HCT116 (cell line): ENCODE data around the gene R3HCC1L. TPM values are rescaled to one million over a fixed set of nuclear protein-coding genes. Genes with fewer than 3 reads are reported as not detected.

Experiments used
- ATAC-seq: fragments of 200-7000 bp; cut with Tn5 transposase; 2 replicates; pipeline ENCODE4 v1.9.1; 2020; ENCODE audit warnings: mild to moderate bottlenecking, moderate library complexity
- BruUV-seq: library from RNA; stranded (reverse); fragments of 400-500 nt; replicated peaks from 2 replicates; lab custom pipeline; 2021; lab: Mats Ljungman, UMichigan
- CTCF ChIA-PET: fragments of 300-600 bp; sonication (Branson Sonifier 250); formaldehyde crosslinking; loops from one replicate; lab custom pipeline; 2021; ENCODE audit warnings: antibody characterized with exemption; lab: Charles Lee
- POLR2A ChIA-PET: fragments of 300-600, 350-600 bp; sonication (Branson Sonifier 250); formaldehyde crosslinking; loops from one replicate; lab custom pipeline; 2021; ENCODE audit warnings: antibody characterized with exemption; lab: Charles Lee
- RAD21 ChIA-PET, 2 experiments: fragments of 300-600 bp; sonication (Branson Sonifier 250); formaldehyde crosslinking; loops; one replicate each; lab custom pipeline; 2023; ENCODE audit warnings: low total read pairs in 2 of 2; ENCODE audit not compliant: uncharacterized antibody in 2 of 2, unreplicated experiment in 2 of 2, low non-redundant PET in 1 of 2; lab: Charles Lee
- DNase-seq: peaks from one replicate; pipeline ENCODE4 v3.0.0-alpha.2; 2010; ENCODE audit warnings: low read depth, low spot score
- H2AFZ ChIP-seq: fragments of 200-600 bp; shearing (Covaris generic), sonication (generic); 2 replicates; pipeline ENCODE4 v1.6.1; 2017; ENCODE audit warnings: low read depth, mixed run types, mixed read lengths, antibody characterized with exemption, low read length; ENCODE audit not compliant: poor library complexity, severe bottlenecking
- H3K27ac ChIP-seq: 2 replicates; pipeline ENCODE4 v1.5.1; 2012; ENCODE audit warnings: low read depth, low read length
- H3K27me3 ChIP-seq: fragments of 200-600 bp; sonication (generic); 2 replicates; pipeline ENCODE4 v1.6.1; 2016; ENCODE audit warnings: mixed run types, low read length, mixed read lengths; ENCODE audit not compliant: insufficient read depth
- H3K36me3 ChIP-seq, 2 experiments: fragments of 200-500 bp in 1 of 2; fragments of 200-600 bp in 1 of 2; sonication (Bioruptor generic) in 1 of 2; sonication (generic) in 1 of 2; 2 replicates each; pipeline versions ENCODE4 v1.5.1 to v1.6.1; 2014 to 2016; ENCODE audit warnings: low read length in 2 of 2, inconsistent platforms in 1 of 2, mixed read lengths in 1 of 2, mixed run types in 1 of 2; ENCODE audit not compliant: insufficient read depth in 2 of 2, control insufficient read depth in 1 of 2
- H3K4me1 ChIP-seq, 2 experiments: fragments of 200-600 bp in 1 of 2; sonication (generic) in 1 of 2; 2 replicates each; pipeline versions ENCODE4 v1.5.1 to v1.6.1; 2012 to 2017; ENCODE audit warnings: low read length in 2 of 2, inconsistent platforms in 1 of 2, mild to moderate bottlenecking in 1 of 2, mixed read lengths in 1 of 2, mixed run types in 1 of 2, moderate library complexity in 1 of 2; ENCODE audit not compliant: insufficient read depth in 2 of 2, control insufficient read depth in 1 of 2
- H3K4me2 ChIP-seq: fragments of 200-600 bp; sonication (generic); 2 replicates; pipeline ENCODE4 v1.6.1; 2017; ENCODE audit warnings: mixed run types, low read length, mixed read lengths
- H3K4me3 ChIP-seq, 2 experiments: fragments of 200-600 bp in 1 of 2; sonication (generic) in 1 of 2; replicated peaks in 1 of 2; 2 replicates each; pipeline ENCODE4 v1.5.1; 2011 to 2016; ENCODE audit warnings: low read length in 2 of 2, control low read depth in 1 of 2, low read depth in 1 of 2, mild to moderate bottlenecking in 1 of 2, mixed read lengths in 1 of 2, mixed run types in 1 of 2
- H3K79me2 ChIP-seq: fragments of 200-600 bp; sonication (generic); 2 replicates; pipeline ENCODE4 v1.6.1; 2017; ENCODE audit warnings: mild to moderate bottlenecking, mixed run types, low read length, moderate library complexity, mixed read lengths; ENCODE audit not compliant: insufficient read depth
- H3K9ac ChIP-seq: fragments of 200-600 bp; sonication (generic); 2 replicates; pipeline ENCODE4 v1.6.1; 2016; ENCODE audit warnings: low read length, mixed read lengths
- H3K9me2 ChIP-seq: fragments of 200-600 bp; sonication (generic), shearing (Covaris generic); 2 replicates; pipeline ENCODE4 v1.6.1; 2017; ENCODE audit warnings: mixed run types, mild to moderate bottlenecking, moderate library complexity; ENCODE audit not compliant: insufficient read depth
- H3K9me3 ChIP-seq, 2 experiments: fragments of 200-500 bp in 1 of 2; fragments of 200-600 bp in 1 of 2; sonication (Bioruptor generic) in 1 of 2; sonication (generic) in 1 of 2; 2 replicates each; pipeline ENCODE4 v1.6.1; 2014 to 2017; ENCODE audit warnings: low read length in 2 of 2, mixed read lengths in 2 of 2, inconsistent platforms in 1 of 2, low read depth in 1 of 2, mild to moderate bottlenecking in 1 of 2, mixed run types in 1 of 2, moderate library complexity in 1 of 2; ENCODE audit not compliant: control insufficient read depth in 1 of 2, insufficient read depth in 1 of 2
- H4K20me1 ChIP-seq: fragments of 200-600 bp; sonication (generic), shearing (Covaris generic); 2 replicates; pipeline ENCODE4 v1.6.1; 2017; ENCODE audit warnings: mixed run types, mild to moderate bottlenecking, moderate library complexity; ENCODE audit not compliant: insufficient read depth
- CBX3 ChIP-seq: IDR thresholded peaks from 2 replicates; pipeline ENCODE4 v1.6.1; 2012; ENCODE audit warnings: low read depth
- CTCF ChIP-seq, 3 experiments: fragments of 200-600 bp in 1 of 3; sonication (generic) in 1 of 3; IDR thresholded peaks in 2 of 3; conservative IDR thresholded peaks in 1 of 3; 2 replicates each; pipeline ENCODE4 v1.5.1; 2012 to 2017; ENCODE audit warnings: low read depth in 2 of 3, low read length in 2 of 3, antibody characterized with exemption in 1 of 3, borderline replicate concordance in 1 of 3, control low read depth in 1 of 3, mild to moderate bottlenecking in 1 of 3, mixed read lengths in 1 of 3, mixed run types in 1 of 3, moderate library complexity in 1 of 3; ENCODE audit not compliant: insufficient read depth in 1 of 3
- EGR1 ChIP-seq: IDR thresholded peaks from 2 replicates; pipeline ENCODE4 v1.6.1; 2012; ENCODE audit warnings: low read depth
- POLR2AphosphoS5 ChIP-seq: IDR thresholded peaks from 2 replicates; pipeline ENCODE4 v1.6.1; 2011; ENCODE audit warnings: mild to moderate bottlenecking, low read depth, low read length, moderate library complexity
- RAD21 ChIP-seq: IDR thresholded peaks from 2 replicates; pipeline ENCODE4 v1.6.1; 2012; ENCODE audit warnings: low read depth, mild to moderate bottlenecking
- TCF7L2 ChIP-seq: IDR thresholded peaks from 2 replicates; pipeline ENCODE4 v1.7.0; 2011; ENCODE audit warnings: borderline replicate concordance, inconsistent platforms; ENCODE audit not compliant: insufficient read depth, insufficient read length; ENCODE audit errors: extremely low read depth
- ZFX ChIP-seq: fragments of 450-650 bp; IDR thresholded peaks from 2 replicates; pipeline ENCODE4 v1.6.1; 2017
- intact Hi-C: fragments of 100-400 bp; cut with micrococcal nuclease; formaldehyde crosslinking; loops from 2 replicates; pipeline ENCODE4 v1.10.0; 2022
- total RNA-seq: library from RNA; stranded (reverse); gene quantifications from one replicate; pipeline ENCODE4 v1.2.1, GENCODE V29; 2021; ENCODE audit not compliant: unreplicated experiment

R3HCC1L gene
- total RNA-seq, 1 experiment from 2014 or later, result 9.3 TPM

GRCh38 chr10:98242823-98243222, 108.4 kb downstream of the R3HCC1L start:
- ATAC-seq, result peak; percentile 49; the same call in 1 of the 2 replicates
- intact Hi-C loops, result loop anchor here (1.0 kb wide), 1 partner anchor 66 kb away; no protein-coding TSS in a partner anchor
- Histone ChIP-seq H3K9ac (no peak overlapping the region), H3K27me3 (no peaks in the 10 kb centered on the region), H3K4me3 (no peak overlapping the region), H3K9me3 (no peaks in the 10 kb centered on the region), H3K27ac (no peak overlapping the region), H3K4me2 (no peak overlapping the region), H3K36me3 (peaks cover 4 to 9% of the 10 kb centered on the region in 2 experiments; a peak in 3 of 4 replicates), H3K4me1 (no peaks in the 10 kb centered on the region), H3K79me2 (no peaks in the 10 kb centered on the region), H2AFZ (no peak overlapping the region), H4K20me1 (no peaks in the 10 kb centered on the region; the same call in 1 of the 2 replicates), H3K9me2 (no peaks in the 10 kb centered on the region)
- ChIA-PET RAD21 (interaction anchor here (1.0 to 1.3 kb wide), 2 partner anchors 66 to 67 kb away, joined by 3 to 8 read pairs; no protein-coding TSS in a partner anchor), CTCF (interaction anchor here (4.1 kb wide), 1 partner anchor 67 kb away, joined by 24 read pairs; no protein-coding TSS in a partner anchor), POLR2A (no interaction called here)
- BruUV-seq, result no TSS peak
- no peak for DNase-seq
- TF ChIP-seq RAD21 (peak; percentile 61), CTCF (IDR thresholded peaks at IDR 0.05 in 2 of 3, conservative IDR thresholded peaks at IDR 0.05 in 1 of 3; ENCODE audit: borderline replicate concordance in 1 of 3, insufficient read depth in 1 of 3, low read depth in 2 of 3, low read length in 2 of 3) (peak; percentile 15 to 53 (median 47); a peak in 4 of 6 replicates), CBX3 (no peak)

- Histone ChIP-seq H3K79me2 (no peaks in the 10 kb centered on the region), H3K4me1 (no peaks in the 10 kb centered on the region), H3K27ac (no peak overlapping the region), H2AFZ (no peak overlapping the region), H4K20me1 (no peaks in the 10 kb centered on the region; the same call in 1 of the 2 replicates), H3K9ac (no peak overlapping the region), H3K4me3 (no peak overlapping the region), H3K27me3 (no peaks in the 10 kb centered on the region), H3K4me2 (no peak overlapping the region), H3K9me3 (no peaks in the 10 kb centered on the region), H3K9me2 (no peaks in the 10 kb centered on the region), H3K36me3 (peaks cover 6 to 8% of the 10 kb centered on the region in 2 experiments; a peak in 2 of 4 replicates)
- TF ChIP-seq EGR1 (no peak), POLR2AphosphoS5 (no peak), CBX3 (no peak), TCF7L2 (no peak), ZFX (no peak)
- intact Hi-C loops, result no loop called here
- ATAC-seq, result no peak
- ChIA-PET RAD21 (no interaction called here), POLR2A (no interaction called here), CTCF (interaction anchor here (4.1 kb wide), 1 partner anchor 65 kb away, joined by 24 read pairs; no protein-coding TSS in a partner anchor)
- no TSS peak for BruUV-seq
- DNase-seq, result no peak
These were observed 109.7 kb downstream of the R3HCC1L start for GRCh38 chr10:98244141-98244540.
